OCI-LY7 (cell line): ENCODE measurements around the gene LUM.

Experiments used
- CTCF ChIP-seq: fragments of 200-600 bp; sonication (generic); conservative IDR thresholded peaks from 2 replicates; pipeline ENCODE4 v1.5.1; 2014; ENCODE audit warnings: mild to moderate bottlenecking, antibody characterized with exemption, low read length, moderate library complexity, mixed read lengths
- EZH2phosphoT487 ChIP-seq: fragments of 200-600 bp; sonication (generic); IDR thresholded peaks from 2 replicates; pipeline ENCODE4 v1.6.1; 2018; ENCODE audit warnings: low read depth, borderline replicate concordance, mild to moderate bottlenecking, mixed run types, antibody characterized with exemption, low read length, moderate library complexity, mixed read lengths

DNA sequence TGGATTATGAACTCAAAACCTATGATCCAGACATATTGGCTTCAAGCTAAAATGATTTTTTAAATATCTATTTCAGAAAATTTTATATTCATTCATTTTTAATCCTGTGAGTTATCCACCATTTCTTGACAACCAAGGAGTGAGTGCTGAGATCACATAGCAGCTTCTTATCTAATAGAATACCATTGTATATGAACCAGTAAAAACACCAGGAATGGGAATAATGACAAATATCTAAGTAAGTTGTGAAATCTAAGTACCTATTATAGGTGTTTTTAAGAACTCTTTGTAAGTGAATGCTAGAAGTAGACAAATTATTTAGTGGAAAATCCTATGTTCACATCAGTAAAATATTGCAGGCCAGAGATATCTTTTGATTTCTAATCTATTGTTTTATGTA is 8.2 kb downstream of the LUM start:
- TF ChIP-seq CTCF (no peak), EZH2phosphoT487 (no peak)
